H9 (cell line): ENCODE results near the gene VWA5B1. TPM values are rescaled to one million over a fixed set of nuclear protein-coding genes. Genes with fewer than 3 reads are reported as not detected.

ENCODE experiments used
- DNase-seq: peaks from one replicate; pipeline ENCODE4 v3.0.0-alpha.2; 2017
- H2AFZ ChIP-seq: one replicate; pipeline ENCODE4 v1.6.1; 2013; ENCODE audit warnings: mild to moderate bottlenecking, low read length, control low read depth, moderate library complexity
- H2AK5ac ChIP-seq: 2 replicates; pipeline ENCODE4 v1.6.1; 2013; ENCODE audit warnings: low read length, control low read depth, mixed read lengths; ENCODE audit not compliant: insufficient read length
- H2BK120ac ChIP-seq: one replicate; pipeline ENCODE4 v1.6.1; 2013; ENCODE audit warnings: low read depth, mild to moderate bottlenecking, low read length, control low read depth, inconsistent platforms; ENCODE audit not compliant: poor library complexity, severe bottlenecking
- H2BK12ac ChIP-seq: 2 replicates; pipeline ENCODE4 v1.6.1; 2013; ENCODE audit warnings: low read length, control low read depth, mixed read lengths, low read depth; ENCODE audit not compliant: insufficient read length
- H2BK15ac ChIP-seq: 2 replicates; pipeline ENCODE4 v1.6.1; 2013; ENCODE audit warnings: low read depth, low read length, control low read depth
- H2BK20ac ChIP-seq: one replicate; pipeline ENCODE4 v1.6.1; 2013; ENCODE audit warnings: low read depth, mild to moderate bottlenecking, low read length, control low read depth, inconsistent platforms; ENCODE audit not compliant: poor library complexity, severe bottlenecking
- H2BK5ac ChIP-seq: 2 replicates; pipeline ENCODE4 v1.6.1; 2013; ENCODE audit warnings: low read length, control low read depth, mixed read lengths; ENCODE audit not compliant: insufficient read length
- H3K14ac ChIP-seq: 2 replicates; pipeline ENCODE4 v1.6.1; 2013; ENCODE audit warnings: low read length, control low read depth; ENCODE audit not compliant: insufficient read depth
- H3K18ac ChIP-seq: 2 replicates; pipeline ENCODE4 v1.6.1; 2013; ENCODE audit warnings: low read depth, mild to moderate bottlenecking, mixed read lengths, low read length, control low read depth; ENCODE audit not compliant: insufficient read length
- H3K23ac ChIP-seq: 2 replicates; pipeline ENCODE4 v1.6.1; 2013; ENCODE audit warnings: low read length, control low read depth, mixed read lengths, low read depth; ENCODE audit not compliant: insufficient read length
- H3K23me2 ChIP-seq: 2 replicates; pipeline ENCODE4 v1.6.1; 2013; ENCODE audit warnings: low read depth, mild to moderate bottlenecking, mixed read lengths, low read length, control low read depth; ENCODE audit not compliant: insufficient read length, poor library complexity, severe bottlenecking
- H3K27ac ChIP-seq: 2 replicates; pipeline ENCODE4 v1.5.1; 2013; ENCODE audit warnings: low read length, control low read depth, mixed read lengths, low read depth; ENCODE audit not compliant: insufficient read length
- H3K27me3 ChIP-seq: 2 replicates; pipeline ENCODE4 v1.6.1; 2013; ENCODE audit warnings: low read length, control low read depth, inconsistent platforms; ENCODE audit not compliant: insufficient read depth
- H3K4ac ChIP-seq: 2 replicates; pipeline ENCODE4 v1.6.1; 2013; ENCODE audit warnings: low read depth, mild to moderate bottlenecking, control low read depth, inconsistent platforms, low read length, moderate library complexity
- H3K4me1 ChIP-seq: 2 replicates; pipeline ENCODE4 v1.6.1; 2013; ENCODE audit warnings: low read length, control low read depth, inconsistent platforms; ENCODE audit not compliant: insufficient read depth
- H3K4me2 ChIP-seq: 2 replicates; pipeline ENCODE4 v1.6.1; 2013; ENCODE audit warnings: low read length, control low read depth, mixed read lengths; ENCODE audit not compliant: insufficient read length, insufficient read depth
- H3K56ac ChIP-seq: 2 replicates; pipeline ENCODE4 v1.6.1; 2013; ENCODE audit warnings: low read depth, mild to moderate bottlenecking, mixed read lengths, low read length, control low read depth; ENCODE audit not compliant: insufficient read length
- H3K79me1 ChIP-seq: 2 replicates; pipeline ENCODE4 v1.6.1; 2013; ENCODE audit warnings: low read depth, mild to moderate bottlenecking, moderate library complexity, low read length, control low read depth, inconsistent platforms; ENCODE audit not compliant: insufficient read depth, poor library complexity, severe bottlenecking
- H3K79me2 ChIP-seq: 2 replicates; pipeline ENCODE4 v1.6.1; 2013; ENCODE audit warnings: low read length, control low read depth, inconsistent platforms; ENCODE audit not compliant: insufficient read depth
- H3K9ac ChIP-seq: 2 replicates; pipeline ENCODE4 v1.6.1; 2013; ENCODE audit warnings: low read length, control low read depth, mixed read lengths; ENCODE audit not compliant: insufficient read length; ENCODE audit errors: extremely low read depth
- H3K9me3 ChIP-seq: one replicate; pipeline ENCODE4 v1.6.1; 2013; ENCODE audit warnings: low read depth, low read length, inconsistent platforms; ENCODE audit not compliant: control insufficient read depth
- H3T11ph ChIP-seq: one replicate; pipeline ENCODE4 v1.6.1; 2013; ENCODE audit warnings: mild to moderate bottlenecking, low read length, control low read depth, inconsistent platforms
- H4K20me1 ChIP-seq: one replicate; pipeline ENCODE4 v1.6.1; 2013; ENCODE audit not compliant: control insufficient read depth, insufficient read length, insufficient read depth
- H4K5ac ChIP-seq: 2 replicates; pipeline ENCODE4 v1.6.1; 2013; ENCODE audit warnings: low read depth, mild to moderate bottlenecking, mixed read lengths, low read length, control low read depth; ENCODE audit not compliant: insufficient read length
- H4K8ac ChIP-seq: replicated peaks from 2 replicates; pipeline ENCODE4 v1.6.1; 2013; ENCODE audit warnings: low read length, control low read depth, mixed read lengths, low read depth; ENCODE audit not compliant: insufficient read length
- H4K91ac ChIP-seq: 2 replicates; pipeline ENCODE4 v1.6.1; 2013; ENCODE audit warnings: low read depth, mild to moderate bottlenecking, moderate library complexity, mixed read lengths, low read length, control low read depth; ENCODE audit not compliant: insufficient read length
- H3K27ac Mint-ChIP-seq, 3 experiments: 2 replicates in 2 of 3; 3 replicates in 1 of 3; pipeline ENCODE4 v1.8.0; 2020 to 2021; ENCODE audit warnings: mixed read lengths in 3 of 3, mild to moderate bottlenecking in 1 of 3, moderate library complexity in 1 of 3
- H3K27me3 Mint-ChIP-seq: 2 replicates; pipeline ENCODE4 v1.8.0; 2021; ENCODE audit warnings: low read depth, mild to moderate bottlenecking, moderate library complexity, mixed read lengths
- H3K36me3 Mint-ChIP-seq, 3 experiments: 2 replicates in 2 of 3; 3 replicates in 1 of 3; pipeline ENCODE4 v1.8.0; 2020 to 2021; ENCODE audit warnings: low read depth in 3 of 3, mixed read lengths in 3 of 3; ENCODE audit not compliant: insufficient read depth in 1 of 3
- H3K4me1 Mint-ChIP-seq, 2 experiments: 2 replicates each; pipeline ENCODE4 v1.8.0; 2020; ENCODE audit warnings: mixed read lengths in 2 of 2
- H3K4me3 Mint-ChIP-seq, 2 experiments: 2 replicates in 1 of 2; 3 replicates in 1 of 2; pipeline ENCODE4 v1.8.0; 2020 to 2021; ENCODE audit warnings: mild to moderate bottlenecking in 2 of 2, mixed read lengths in 2 of 2, moderate library complexity in 1 of 2
- H3K9me3 Mint-ChIP-seq, 2 experiments: 2 replicates in 1 of 2; 3 replicates in 1 of 2; pipeline ENCODE4 v1.8.0; 2020; ENCODE audit warnings: mild to moderate bottlenecking in 2 of 2, mixed read lengths in 2 of 2, moderate library complexity in 1 of 2
- WGBS: extraction: QIAGEN DNeasy Blood & Tissue Kit; methylation state at CpG from one replicate; pipeline ENCODE4 v1.1.7; 2013; ENCODE audit warnings: missing lambda C conversion rate, low lambda C conversion rate, mixed read lengths; ENCODE audit not compliant: insufficient read length; ENCODE audit errors: extremely low coverage; 5-methylcytosine and 5-hydroxymethylcytosine counted together
- total RNA-seq: library from RNA; stranded (reverse); gene quantifications from 2 replicates; pipeline ENCODE4 v1.2.1, GENCODE V29; 2021
- TF ChIP-seq, protein P1 (sequence below): fragments of 200-600 bp; sonication (generic); conservative IDR thresholded peaks from 3 replicates; pipeline ENCODE4 v1.8.0; 2021; ENCODE audit warnings: antibody characterized with exemption, mild to moderate bottlenecking

Gene VWA5B1
- total RNA-seq, 1 experiment from 2014 or later = not detected

DNA sequence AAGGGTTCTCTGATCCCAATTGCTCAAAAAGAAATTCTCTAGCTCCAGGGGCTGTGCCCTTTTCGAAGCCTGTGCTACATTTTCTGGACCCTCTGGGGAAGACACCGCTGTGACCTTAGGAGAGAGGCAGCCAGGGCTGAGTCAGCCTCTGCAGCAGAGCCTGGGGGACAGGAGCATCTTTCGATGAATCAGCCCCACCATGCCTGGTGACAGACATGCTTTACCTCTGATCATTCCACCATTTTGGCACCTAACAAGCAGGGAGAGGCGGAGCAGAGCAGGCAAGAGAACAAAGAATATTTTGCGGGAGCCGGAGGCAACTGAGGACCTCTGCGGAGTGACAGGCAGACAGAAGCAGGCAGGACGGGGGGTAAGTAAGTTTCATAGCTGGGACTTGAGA, 84.9 kb downstream of the VWA5B1 start:
- Mint-ChIP-seq H3K4me1 (peaks cover 2 to 12% of the 10 kb centered on the region in 2 experiments; a peak in 3 of 4 replicates), H3K4me3 (no peak overlapping the region)

More for the DNA sequence above, 84.9 kb downstream of the VWA5B1 start:
- H2BK20ac ChIP-seq = no peak overlapping the region
- no CpG with 5 or more reads among the region's 8 CpGs for WGBS
- TF ChIP-seq, protein P1, sequence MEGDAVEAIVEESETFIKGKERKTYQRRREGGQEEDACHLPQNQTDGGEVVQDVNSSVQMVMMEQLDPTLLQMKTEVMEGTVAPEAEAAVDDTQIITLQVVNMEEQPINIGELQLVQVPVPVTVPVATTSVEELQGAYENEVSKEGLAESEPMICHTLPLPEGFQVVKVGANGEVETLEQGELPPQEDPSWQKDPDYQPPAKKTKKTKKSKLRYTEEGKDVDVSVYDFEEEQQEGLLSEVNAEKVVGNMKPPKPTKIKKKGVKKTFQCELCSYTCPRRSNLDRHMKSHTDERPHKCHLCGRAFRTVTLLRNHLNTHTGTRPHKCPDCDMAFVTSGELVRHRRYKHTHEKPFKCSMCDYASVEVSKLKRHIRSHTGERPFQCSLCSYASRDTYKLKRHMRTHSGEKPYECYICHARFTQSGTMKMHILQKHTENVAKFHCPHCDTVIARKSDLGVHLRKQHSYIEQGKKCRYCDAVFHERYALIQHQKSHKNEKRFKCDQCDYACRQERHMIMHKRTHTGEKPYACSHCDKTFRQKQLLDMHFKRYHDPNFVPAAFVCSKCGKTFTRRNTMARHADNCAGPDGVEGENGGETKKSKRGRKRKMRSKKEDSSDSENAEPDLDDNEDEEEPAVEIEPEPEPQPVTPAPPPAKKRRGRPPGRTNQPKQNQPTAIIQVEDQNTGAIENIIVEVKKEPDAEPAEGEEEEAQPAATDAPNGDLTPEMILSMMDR = no peak
- H3K4ac ChIP-seq = no peak overlapping the region
- H3K79me2 ChIP-seq = no peaks in the 10 kb centered on the region
- H3K27ac ChIP-seq = no peak overlapping the region
- no peak for DNase-seq
- H3K9me3 ChIP-seq = no peaks in the 10 kb centered on the region
- no peaks in the 10 kb centered on the region for H3K79me1 ChIP-seq
- H2BK5ac ChIP-seq = no peak overlapping the region
- no peak overlapping the region for H2BK12ac ChIP-seq
- no peaks in the 10 kb centered on the region for H3K23me2 ChIP-seq
- H4K8ac ChIP-seq = no peak overlapping the region
- no peak overlapping the region for H2AK5ac ChIP-seq
- no peak overlapping the region for H2BK15ac ChIP-seq
- no peak overlapping the region for H3K56ac ChIP-seq
- no peak overlapping the region for H2BK120ac ChIP-seq
- no peak overlapping the region for H3K4me2 ChIP-seq
- no peaks in the 10 kb centered on the region for H4K20me1 ChIP-seq
- no peaks in the 10 kb centered on the region for H3K36me3 Mint-ChIP-seq
- no peak overlapping the region for H3K18ac ChIP-seq
- H3K4me1 ChIP-seq = no peaks in the 10 kb centered on the region
- H3K27me3 Mint-ChIP-seq = peaks cover 94% of the 10 kb centered on the region
- no peak overlapping the region for H4K91ac ChIP-seq
- peaks cover 3% of the 10 kb centered on the region; the same call in 1 of the 2 replicates for H3K27me3 ChIP-seq
- no peak overlapping the region for H4K5ac ChIP-seq
- H2AFZ ChIP-seq = no peak overlapping the region
- no peak overlapping the region for H3K9ac ChIP-seq
- H3K14ac ChIP-seq = no peak overlapping the region
- H3K9me3 Mint-ChIP-seq = no peaks in the 10 kb centered on the region; a peak in 1 of 5 replicates
- H3T11ph ChIP-seq = no peak overlapping the region
- H3K27ac Mint-ChIP-seq = no peak overlapping the region
- H3K23ac ChIP-seq = no peak overlapping the region
